ENCODE data around the gene SOX12.
"Not testable (repeated sequence)": the region's sequence is repeated elsewhere in the genome, so short reads cannot be mapped to it uniquely, and the experiment has no call there.

The SOX12 gene

DNA sequence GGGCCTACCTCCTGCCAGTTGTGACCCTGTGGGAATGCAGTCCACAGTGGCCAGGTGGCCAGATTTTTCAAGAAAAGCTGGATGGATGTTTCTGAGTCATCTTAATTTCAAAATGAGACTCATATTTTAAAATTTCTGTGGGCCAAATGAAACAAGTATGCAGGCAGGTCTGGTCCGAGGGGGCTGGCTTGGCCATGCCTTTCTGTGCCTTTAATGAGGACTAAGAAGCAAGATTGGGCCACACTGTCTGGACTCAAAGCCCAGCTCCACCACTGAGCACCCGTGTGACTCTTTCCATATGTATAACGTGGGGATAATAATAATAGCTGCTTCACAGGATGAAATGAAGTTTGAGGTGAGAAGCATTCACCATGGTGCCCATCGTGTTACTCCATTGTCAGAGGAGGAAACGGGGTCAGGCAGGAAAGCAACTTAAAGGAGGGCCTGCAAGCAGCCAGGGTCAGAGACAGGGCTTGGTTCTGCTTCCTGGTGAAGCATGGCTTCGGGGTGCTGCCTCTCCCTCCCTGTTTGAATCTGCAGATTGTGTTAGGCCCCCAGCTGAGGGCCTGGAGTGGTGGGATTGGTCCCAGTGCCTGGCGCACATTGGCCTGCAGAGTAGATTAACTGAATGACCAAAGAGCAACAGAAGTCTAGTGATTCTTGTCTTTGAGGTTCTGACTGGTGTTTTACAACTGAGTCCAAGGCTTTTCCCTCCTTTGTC is 3.8 kb downstream of the SOX12 start:
- no peak overlapping the region for H3K4me3 ChIP-seq (ENCODE audit: low read length)
- no peak for DNase-seq (ENCODE audit: low read depth)
- TF ChIP-seq, protein P1, sequence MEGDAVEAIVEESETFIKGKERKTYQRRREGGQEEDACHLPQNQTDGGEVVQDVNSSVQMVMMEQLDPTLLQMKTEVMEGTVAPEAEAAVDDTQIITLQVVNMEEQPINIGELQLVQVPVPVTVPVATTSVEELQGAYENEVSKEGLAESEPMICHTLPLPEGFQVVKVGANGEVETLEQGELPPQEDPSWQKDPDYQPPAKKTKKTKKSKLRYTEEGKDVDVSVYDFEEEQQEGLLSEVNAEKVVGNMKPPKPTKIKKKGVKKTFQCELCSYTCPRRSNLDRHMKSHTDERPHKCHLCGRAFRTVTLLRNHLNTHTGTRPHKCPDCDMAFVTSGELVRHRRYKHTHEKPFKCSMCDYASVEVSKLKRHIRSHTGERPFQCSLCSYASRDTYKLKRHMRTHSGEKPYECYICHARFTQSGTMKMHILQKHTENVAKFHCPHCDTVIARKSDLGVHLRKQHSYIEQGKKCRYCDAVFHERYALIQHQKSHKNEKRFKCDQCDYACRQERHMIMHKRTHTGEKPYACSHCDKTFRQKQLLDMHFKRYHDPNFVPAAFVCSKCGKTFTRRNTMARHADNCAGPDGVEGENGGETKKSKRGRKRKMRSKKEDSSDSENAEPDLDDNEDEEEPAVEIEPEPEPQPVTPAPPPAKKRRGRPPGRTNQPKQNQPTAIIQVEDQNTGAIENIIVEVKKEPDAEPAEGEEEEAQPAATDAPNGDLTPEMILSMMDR (conservative IDR thresholded peaks at IDR 0.05; ENCODE audit: low read depth, low read length), result no peak

DNA sequence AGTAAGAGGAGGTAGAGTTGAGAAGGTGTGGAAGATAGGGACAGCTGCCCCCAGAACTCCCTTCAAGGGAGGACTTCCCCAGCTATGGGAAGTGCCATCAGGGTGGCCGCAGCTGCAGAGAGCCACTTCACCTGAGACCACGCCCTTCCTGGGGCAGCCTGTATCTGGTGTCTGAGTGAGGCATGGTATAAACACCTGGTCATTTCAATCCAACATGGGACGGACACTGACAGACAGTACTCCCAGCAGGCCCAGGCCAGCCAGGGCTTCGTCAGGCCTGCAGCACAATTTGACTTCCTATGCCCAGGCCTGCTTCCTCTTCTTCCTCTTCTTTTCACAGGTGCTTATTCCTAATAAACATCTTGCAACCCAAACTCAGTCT is 4.5 kb downstream of the SOX12 start:
- TF ChIP-seq, protein P1 (conservative IDR thresholded peaks at IDR 0.05; ENCODE audit: low read depth, low read length), result no peak
- no peak for DNase-seq (ENCODE audit: low read depth)
- H3K4me3 ChIP-seq (ENCODE audit: low read length), result no peak overlapping the region

DNA sequence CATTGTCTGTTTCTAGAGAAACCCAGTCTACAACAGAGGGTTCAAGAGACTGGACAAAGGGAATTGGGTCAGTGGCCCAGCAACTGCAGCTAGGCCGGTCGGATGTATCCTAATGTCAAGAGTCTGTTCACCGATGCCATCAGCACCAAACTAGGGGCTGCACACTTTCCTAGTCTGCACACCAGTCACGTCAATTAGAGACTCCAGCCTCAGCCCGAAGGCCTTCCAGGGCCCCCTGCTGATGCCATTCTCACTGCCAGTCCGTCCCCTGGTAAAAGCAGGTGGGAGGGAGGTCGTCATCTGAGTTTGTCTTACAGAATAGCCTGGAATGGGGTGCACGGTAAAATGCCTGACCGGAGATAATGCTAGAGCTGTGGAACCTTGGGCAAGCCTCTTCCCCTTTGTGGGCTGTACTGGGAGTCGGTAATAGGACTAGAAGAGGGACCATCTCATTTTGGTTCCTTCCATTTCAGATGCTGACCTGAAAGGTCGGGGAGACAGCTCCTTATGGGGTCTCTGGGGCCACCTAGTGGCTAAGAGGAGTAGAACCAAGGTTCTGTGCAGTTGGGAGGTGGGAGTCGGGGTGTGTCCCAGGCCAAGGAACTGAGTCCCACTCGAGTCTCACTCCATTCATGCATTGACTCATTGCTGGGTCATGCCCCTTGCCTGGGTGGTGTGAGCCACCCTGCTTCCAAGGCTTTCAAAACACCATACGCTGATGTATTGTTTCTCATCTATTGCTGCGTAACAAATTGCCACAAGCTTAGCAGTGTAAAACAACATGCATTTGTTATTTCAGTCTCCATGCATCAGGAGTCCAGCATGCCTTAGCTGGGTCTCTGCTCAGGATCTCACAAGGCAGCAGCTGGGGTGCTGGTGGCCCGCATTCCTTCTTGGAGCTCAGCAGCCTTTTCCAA is 5.1 kb downstream of the SOX12 start:
- no peak for DNase-seq (ENCODE audit: low read depth)
- TF ChIP-seq, protein P1 (conservative IDR thresholded peaks at IDR 0.05; ENCODE audit: low read depth, low read length), result peak; percentile 94
- H3K4me3 ChIP-seq (ENCODE audit: low read length), result no peak overlapping the region

DNA sequence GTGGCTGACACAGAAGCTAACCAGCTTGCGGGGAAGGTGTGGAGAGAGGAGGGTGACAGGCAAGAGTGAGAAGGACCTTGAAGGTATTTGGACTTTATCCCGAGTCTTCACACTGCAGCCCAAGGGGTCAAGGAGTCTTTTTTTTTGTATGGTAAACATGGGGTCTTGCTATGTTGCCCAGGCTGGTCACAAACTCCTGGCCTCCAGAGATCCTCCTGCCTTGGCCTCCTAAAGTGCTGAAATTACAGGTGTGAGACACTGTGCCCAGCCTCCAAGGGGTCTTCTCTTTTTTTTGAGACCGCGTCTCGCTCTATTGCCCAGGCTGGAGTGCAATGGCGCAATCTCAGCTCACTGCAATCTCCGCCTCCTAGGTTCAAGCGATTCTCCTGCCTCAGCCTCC is 9.2 kb downstream of the SOX12 start:
- TF ChIP-seq, protein P1 (conservative IDR thresholded peaks at IDR 0.05; ENCODE audit: low read depth, low read length), result no peak
- DNase-seq (ENCODE audit: low read depth), result no peak
- H3K4me3 ChIP-seq (ENCODE audit: low read length), result no peak overlapping the region

DNA sequence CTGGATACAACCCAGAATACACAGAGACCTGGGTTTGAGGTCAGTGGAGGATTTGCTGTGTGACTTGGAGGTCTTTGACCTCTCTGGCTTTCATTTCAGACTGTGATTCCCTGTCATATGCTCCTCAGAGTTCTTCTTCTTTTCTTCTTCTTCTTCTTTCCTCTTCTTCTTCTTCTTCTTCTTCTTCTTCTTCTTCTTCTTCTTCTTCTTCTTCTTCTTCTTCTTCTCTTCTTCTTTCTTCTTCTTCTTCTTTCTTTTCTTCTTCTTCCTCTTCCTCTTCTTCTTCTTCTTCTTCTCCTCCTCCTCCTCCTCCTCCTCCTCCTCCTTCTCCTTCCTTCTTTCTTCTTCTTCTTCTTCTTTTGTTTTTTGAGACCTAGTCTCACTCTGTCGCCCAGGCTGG is 10.7 kb downstream of the SOX12 start:
- DNase-seq (ENCODE audit: low read depth); H3K4me3 ChIP-seq (ENCODE audit: low read length): not testable (repeated sequence)

DNA sequence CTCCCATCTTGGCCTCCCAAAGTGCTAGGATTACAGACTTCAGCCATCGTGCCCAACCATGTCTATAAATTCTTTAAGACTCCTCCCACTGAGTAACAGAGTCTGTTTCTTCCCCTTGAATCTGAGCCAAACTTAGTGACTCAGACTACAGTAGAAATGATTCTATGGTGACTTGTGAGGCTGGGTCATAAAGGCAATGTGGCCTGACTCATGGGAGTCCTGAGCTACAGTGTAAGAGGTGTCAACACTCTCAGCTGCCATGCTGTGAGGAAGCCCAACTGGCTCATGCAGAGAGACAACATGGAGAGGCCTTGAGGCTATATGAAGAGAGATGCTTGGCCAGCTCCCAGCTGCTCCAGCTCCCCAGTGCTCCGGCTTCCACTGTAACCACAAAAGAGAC is 16.3 kb downstream of the SOX12 start:
- TF ChIP-seq, protein P1 (conservative IDR thresholded peaks at IDR 0.05; ENCODE audit: low read depth, low read length), result no peak
- no peak for DNase-seq (ENCODE audit: low read depth)
- no peak overlapping the region for H3K4me3 ChIP-seq (ENCODE audit: low read length)

DNA sequence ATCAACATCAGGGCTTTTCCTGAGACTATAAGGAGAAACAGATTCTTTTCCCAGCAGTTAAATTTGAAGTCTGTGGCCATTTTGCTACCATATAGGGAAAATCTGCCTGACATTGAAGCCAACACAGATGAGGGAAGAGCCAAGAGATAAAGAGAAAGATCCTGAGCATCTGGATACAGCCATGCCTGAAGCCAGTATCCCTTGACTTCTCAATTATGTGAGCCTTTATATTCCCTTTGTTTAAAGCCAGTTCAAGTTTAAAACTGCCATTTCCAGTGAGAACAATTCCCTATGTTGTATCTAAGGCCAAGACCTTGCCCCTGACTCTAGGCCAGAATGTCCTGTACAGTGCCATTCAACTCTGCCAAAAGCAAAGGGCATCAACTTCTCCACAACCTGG is 17.8 kb downstream of the SOX12 start:
- DNase-seq (ENCODE audit: low read depth), result no peak
- TF ChIP-seq, protein P1 (conservative IDR thresholded peaks at IDR 0.05; ENCODE audit: low read depth, low read length), result no peak
- H3K4me3 ChIP-seq (ENCODE audit: low read length), result no peak overlapping the region

Measured in retinal pigment epithelial cell (primary cell).